HEK293 (cell line): Measurements from ENCODE around the gene NAA20.

Source experiments
- CTCF ChIP-seq: fragments of 450-650 bp; formaldehyde crosslinking; IDR thresholded peaks from 2 replicates; pipeline ENCODE4 v1.5.1; 2016; ENCODE audit warnings: missing biosample characterization, missing genetic modification characterization
- PBX3 ChIP-seq: sonication (generic); formaldehyde crosslinking; IDR thresholded peaks from 2 replicates; pipeline ENCODE4 v1.8.1; 2022; ENCODE audit warnings: mild to moderate bottlenecking, moderate library complexity, missing genetic modification reagents
- REST ChIP-seq: fragments of 450-650 bp; formaldehyde crosslinking; IDR thresholded peaks from 2 replicates; pipeline ENCODE4 v1.5.1; 2016; ENCODE audit warnings: missing biosample characterization, missing genetic modification characterization
- TCF7L2 ChIP-seq: IDR thresholded peaks from 2 replicates; pipeline ENCODE4 v1.6.1; 2011; ENCODE audit warnings: low read depth, mild to moderate bottlenecking, inconsistent platforms, low read length, moderate library complexity, borderline replicate concordance
- ZBTB7A ChIP-seq: fragments of 450-650 bp; formaldehyde crosslinking; IDR thresholded peaks from 2 replicates; pipeline ENCODE4 v1.5.1; 2016; ENCODE audit warnings: low read depth, missing biosample characterization, missing genetic modification characterization
- ZNF114 ChIP-seq: fragments of 450-650 bp; formaldehyde crosslinking; IDR thresholded peaks from 2 replicates; pipeline ENCODE4 v1.5.0; 2017; ENCODE audit warnings: missing biosample characterization, missing genetic modification characterization
- ZNF596 ChIP-seq: fragments of 450-650 bp; IDR thresholded peaks from 2 replicates; pipeline ENCODE4 v1.5.0; 2018; ENCODE audit warnings: missing biosample characterization, mild to moderate bottlenecking, missing genetic modification characterization, moderate library complexity

GRCh38 chr20:20010639-20011500 is 6.3 kb upstream of the NAA20 start:
- TF ChIP-seq CTCF (tag by site-specific recombination) (no peak), ZNF596 (no peak), ZBTB7A (tag by site-specific recombination) (no peak), TCF7L2 (no peak), REST (tag by site-specific recombination) (no peak), ZNF114 (tag by site-specific recombination) (no peak), PBX3 (CRISPR knock-in tag) (no peak)
